NCI-H2227 (cell line): ENCODE measurements around the gene PLTP.

ENCODE experiments used
- DNase-seq: peaks from one replicate; lab custom pipeline; 2025; ENCODE audit not compliant: unreplicated experiment; lab: John Stamatoyannopoulos, UW

PLTP gene

GRCh38 chr20:45850926-45851325 lies 61.0 kb downstream of the PLTP start:
- no peak for DNase-seq

- DNase-seq, result no peak
Observed at GRCh38 chr20:45850238-45850637, 61.7 kb downstream of the PLTP start.

- DNase-seq, result no peak
Observed at GRCh38 chr20:45848969-45849582, 62.9 kb downstream of the PLTP start.
